Cerebellar nuclear complex (tissue), 1 donor: ENCODE results near the gene ECE1.
A peak's percentile ranks its signal among the peaks of the same experiment; 100 is the strongest.
"Not testable (repeated sequence)": the region's sequence is repeated elsewhere in the genome, so short reads cannot be mapped to it uniquely, and the experiment has no call there.

Experiments used
- DNase-seq, 2 experiments: peaks; one replicate each; lab custom pipeline; 2025; lab: John Stamatoyannopoulos, UW

Gene ECE1

GRCh38 chr1:21176586-21177555, 113.4 kb downstream of the ECE1 start, which contains the start of gene EIF4G3:
EIF4G3 (minus strand) TSS chr1:21176897; CDS start chr1:21002742, 174,155 bp downstream.
- peak; percentile 73 to 97 for DNase-seq

- DNase-seq = no peak
These were observed 114.3 kb downstream of the ECE1 start for GRCh38 chr1:21175670-21176581.

- no peak for DNase-seq
These were observed 115.0 kb downstream of the ECE1 start for GRCh38 chr1:21175324-21175669.

- no peak for DNase-seq
These were observed 115.5 kb downstream of the ECE1 start for GRCh38 chr1:21174654-21175323.

- DNase-seq = no peak
These were observed 116.0 kb downstream of the ECE1 start for GRCh38 chr1:21174230-21174629.

- not testable (repeated sequence) for DNase-seq
These were observed 117.2 kb downstream of the ECE1 start for GRCh38 chr1:21173096-21173495.

GRCh38 chr1:21170837-21171236, 119.4 kb downstream of the ECE1 start:
- DNase-seq = not testable (repeated sequence)

GRCh38 chr1:21168444-21168843, 121.8 kb downstream of the ECE1 start:
- DNase-seq = no peak
